HCT116 (cell line): ENCODE data around the gene NFX1. TPM values are rescaled to one million over a fixed set of nuclear protein-coding genes. Genes with fewer than 3 reads are reported as not detected.

Experiments used
- ATAC-seq: fragments of 200-7000 bp; cut with Tn5 transposase; 2 replicates; pipeline ENCODE4 v1.9.1; 2020; ENCODE audit warnings: mild to moderate bottlenecking, moderate library complexity
- BruUV-seq: library from RNA; stranded (reverse); fragments of 400-500 nt; replicated peaks from 2 replicates; lab custom pipeline; 2021; lab: Mats Ljungman, UMichigan
- CTCF ChIA-PET: fragments of 300-600 bp; sonication (Branson Sonifier 250); formaldehyde crosslinking; loops from one replicate; lab custom pipeline; 2021; ENCODE audit warnings: antibody characterized with exemption; lab: Charles Lee
- POLR2A ChIA-PET: fragments of 300-600, 350-600 bp; sonication (Branson Sonifier 250); formaldehyde crosslinking; loops from one replicate; lab custom pipeline; 2021; ENCODE audit warnings: antibody characterized with exemption; lab: Charles Lee
- RAD21 ChIA-PET, 2 experiments: fragments of 300-600 bp; sonication (Branson Sonifier 250); formaldehyde crosslinking; loops; one replicate each; lab custom pipeline; 2023; ENCODE audit warnings: low total read pairs in 2 of 2; ENCODE audit not compliant: uncharacterized antibody in 2 of 2, unreplicated experiment in 2 of 2, low non-redundant PET in 1 of 2; lab: Charles Lee
- DNase-seq: peaks from one replicate; pipeline ENCODE4 v3.0.0-alpha.2; 2010; ENCODE audit warnings: low read depth, low spot score
- H2AFZ ChIP-seq: fragments of 200-600 bp; shearing (Covaris generic), sonication (generic); 2 replicates; pipeline ENCODE4 v1.6.1; 2017; ENCODE audit warnings: low read depth, mixed run types, mixed read lengths, antibody characterized with exemption, low read length; ENCODE audit not compliant: poor library complexity, severe bottlenecking
- H3K27ac ChIP-seq: 2 replicates; pipeline ENCODE4 v1.5.1; 2012; ENCODE audit warnings: low read depth, low read length
- H3K27me3 ChIP-seq: fragments of 200-600 bp; sonication (generic); 2 replicates; pipeline ENCODE4 v1.6.1; 2016; ENCODE audit warnings: mixed run types, low read length, mixed read lengths; ENCODE audit not compliant: insufficient read depth
- H3K36me3 ChIP-seq, 2 experiments: fragments of 200-500 bp in 1 of 2; fragments of 200-600 bp in 1 of 2; sonication (Bioruptor generic) in 1 of 2; sonication (generic) in 1 of 2; 2 replicates each; pipeline versions ENCODE4 v1.5.1 to v1.6.1; 2014 to 2016; ENCODE audit warnings: low read length in 2 of 2, inconsistent platforms in 1 of 2, mixed read lengths in 1 of 2, mixed run types in 1 of 2; ENCODE audit not compliant: insufficient read depth in 2 of 2, control insufficient read depth in 1 of 2
- H3K4me1 ChIP-seq, 2 experiments: fragments of 200-600 bp in 1 of 2; sonication (generic) in 1 of 2; 2 replicates each; pipeline versions ENCODE4 v1.5.1 to v1.6.1; 2012 to 2017; ENCODE audit warnings: low read length in 2 of 2, inconsistent platforms in 1 of 2, mild to moderate bottlenecking in 1 of 2, mixed read lengths in 1 of 2, mixed run types in 1 of 2, moderate library complexity in 1 of 2; ENCODE audit not compliant: insufficient read depth in 2 of 2, control insufficient read depth in 1 of 2
- H3K4me2 ChIP-seq: fragments of 200-600 bp; sonication (generic); 2 replicates; pipeline ENCODE4 v1.6.1; 2017; ENCODE audit warnings: mixed run types, low read length, mixed read lengths
- H3K4me3 ChIP-seq, 2 experiments: fragments of 200-600 bp in 1 of 2; sonication (generic) in 1 of 2; replicated peaks in 1 of 2; 2 replicates each; pipeline ENCODE4 v1.5.1; 2011 to 2016; ENCODE audit warnings: low read length in 2 of 2, control low read depth in 1 of 2, low read depth in 1 of 2, mild to moderate bottlenecking in 1 of 2, mixed read lengths in 1 of 2, mixed run types in 1 of 2
- H3K79me2 ChIP-seq: fragments of 200-600 bp; sonication (generic); 2 replicates; pipeline ENCODE4 v1.6.1; 2017; ENCODE audit warnings: mild to moderate bottlenecking, mixed run types, low read length, moderate library complexity, mixed read lengths; ENCODE audit not compliant: insufficient read depth
- H3K9ac ChIP-seq: fragments of 200-600 bp; sonication (generic); 2 replicates; pipeline ENCODE4 v1.6.1; 2016; ENCODE audit warnings: low read length, mixed read lengths
- H3K9me2 ChIP-seq: fragments of 200-600 bp; sonication (generic), shearing (Covaris generic); 2 replicates; pipeline ENCODE4 v1.6.1; 2017; ENCODE audit warnings: mixed run types, mild to moderate bottlenecking, moderate library complexity; ENCODE audit not compliant: insufficient read depth
- H3K9me3 ChIP-seq, 2 experiments: fragments of 200-500 bp in 1 of 2; fragments of 200-600 bp in 1 of 2; sonication (Bioruptor generic) in 1 of 2; sonication (generic) in 1 of 2; 2 replicates each; pipeline ENCODE4 v1.6.1; 2014 to 2017; ENCODE audit warnings: low read length in 2 of 2, mixed read lengths in 2 of 2, inconsistent platforms in 1 of 2, low read depth in 1 of 2, mild to moderate bottlenecking in 1 of 2, mixed run types in 1 of 2, moderate library complexity in 1 of 2; ENCODE audit not compliant: control insufficient read depth in 1 of 2, insufficient read depth in 1 of 2
- H4K20me1 ChIP-seq: fragments of 200-600 bp; sonication (generic), shearing (Covaris generic); 2 replicates; pipeline ENCODE4 v1.6.1; 2017; ENCODE audit warnings: mixed run types, mild to moderate bottlenecking, moderate library complexity; ENCODE audit not compliant: insufficient read depth
- CEBPB ChIP-seq: IDR thresholded peaks from 2 replicates; pipeline ENCODE4 v1.6.1; 2012; ENCODE audit warnings: low read depth
- FOSL1 ChIP-seq: IDR thresholded peaks from 2 replicates; pipeline ENCODE4 v1.6.1; 2012; ENCODE audit warnings: low read depth
- POLR2A ChIP-seq: IDR thresholded peaks from 2 replicates; pipeline ENCODE4 v1.7.0; 2011; ENCODE audit warnings: borderline replicate concordance; ENCODE audit not compliant: insufficient read depth, insufficient read length; ENCODE audit errors: extremely low read depth
- POLR2AphosphoS5 ChIP-seq: IDR thresholded peaks from 2 replicates; pipeline ENCODE4 v1.6.1; 2011; ENCODE audit warnings: mild to moderate bottlenecking, low read depth, low read length, moderate library complexity
- SP1 ChIP-seq: IDR thresholded peaks from 2 replicates; pipeline ENCODE4 v1.6.1; 2012; ENCODE audit warnings: low read depth
- SRF ChIP-seq: IDR thresholded peaks from 2 replicates; pipeline ENCODE4 v1.6.1; 2012; ENCODE audit warnings: low read depth
- TCF7L2 ChIP-seq: IDR thresholded peaks from 2 replicates; pipeline ENCODE4 v1.7.0; 2011; ENCODE audit warnings: borderline replicate concordance, inconsistent platforms; ENCODE audit not compliant: insufficient read depth, insufficient read length; ENCODE audit errors: extremely low read depth
- YY1 ChIP-seq: IDR thresholded peaks from 2 replicates; pipeline ENCODE4 v1.6.1; 2011; ENCODE audit warnings: low read length, low read depth, moderate library complexity, mild to moderate bottlenecking; ENCODE audit not compliant: insufficient replicate concordance; ENCODE audit errors: extremely low read depth
- ZFX ChIP-seq: fragments of 450-650 bp; IDR thresholded peaks from 2 replicates; pipeline ENCODE4 v1.6.1; 2017
- ZNF274 ChIP-seq: fragments of 200-500 bp; sonication (Bioruptor generic); IDR thresholded peaks from 2 replicates; pipeline ENCODE4 v1.6.1; 2014; ENCODE audit warnings: mild to moderate bottlenecking, low read depth, low read length, inconsistent platforms
- intact Hi-C: fragments of 100-400 bp; cut with micrococcal nuclease; formaldehyde crosslinking; loops from 2 replicates; pipeline ENCODE4 v1.10.0; 2022
- total RNA-seq: library from RNA; stranded (reverse); gene quantifications from one replicate; pipeline ENCODE4 v1.2.1, GENCODE V29; 2021; ENCODE audit not compliant: unreplicated experiment
- TF ChIP-seq, protein P1 (sequence below): IDR thresholded peaks from 2 replicates; pipeline ENCODE4 v1.6.1; 2011; ENCODE audit warnings: mild to moderate bottlenecking, low read length, moderate library complexity; ENCODE audit not compliant: insufficient replicate concordance; ENCODE audit errors: extremely low read depth
- TF ChIP-seq, protein P2 (sequence below): IDR thresholded peaks from 2 replicates; pipeline ENCODE4 v1.6.1; 2012; ENCODE audit warnings: low read depth
- TF ChIP-seq, protein P3 (sequence below): IDR thresholded peaks from 2 replicates; pipeline ENCODE4 v1.6.1; 2012
- TF ChIP-seq, protein P4 (sequence below): IDR thresholded peaks from 2 replicates; pipeline ENCODE4 v1.6.1; 2012

Gene NFX1
- total RNA-seq, 1 experiment from 2014 or later, result 31.7 TPM

DNA sequence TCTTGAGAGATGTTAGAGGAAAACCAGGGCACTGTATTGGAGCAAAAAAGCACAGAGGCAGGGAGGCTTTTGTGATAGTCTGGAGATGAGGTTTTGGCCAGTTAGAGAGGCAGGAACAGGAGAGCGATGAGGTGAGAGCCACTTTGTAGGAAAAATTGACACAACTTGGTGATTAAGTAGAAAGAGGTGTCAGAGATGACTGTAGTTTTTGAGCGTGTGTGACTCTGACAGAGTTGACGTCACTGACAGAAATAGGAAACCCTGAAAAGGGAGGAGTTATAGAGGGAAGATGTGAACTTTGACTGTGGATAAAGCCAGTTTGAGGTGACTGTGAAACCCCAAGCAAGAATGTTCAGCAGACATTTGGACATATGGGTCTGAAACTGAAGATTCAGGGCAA, 15.7 kb downstream of the NFX1 start:
- Histone ChIP-seq H2AFZ (no peak overlapping the region), H3K4me2 (no peak overlapping the region), H3K9ac (no peak overlapping the region), H3K9me3 (no peaks in the 10 kb centered on the region), H3K79me2 (peaks cover 52% of the 10 kb centered on the region), H3K36me3 (peaks cover 73 to 78% of the 10 kb centered on the region in 2 experiments), H3K27me3 (no peaks in the 10 kb centered on the region), H4K20me1 (no peaks in the 10 kb centered on the region), H3K4me3 (no peak overlapping the region), H3K27ac (no peak overlapping the region), H3K9me2 (no peaks in the 10 kb centered on the region), H3K4me1 (no peaks in the 10 kb centered on the region)
- RAD21 ChIA-PET, result no interaction called here
- no TSS peak for BruUV-seq
- no peak for DNase-seq
- POLR2A ChIA-PET, result no interaction called here
- no peak for ATAC-seq
- intact Hi-C loops, result no loop called here
- no peak for TF ChIP-seq SRF
- TF ChIP-seq, protein P1, sequence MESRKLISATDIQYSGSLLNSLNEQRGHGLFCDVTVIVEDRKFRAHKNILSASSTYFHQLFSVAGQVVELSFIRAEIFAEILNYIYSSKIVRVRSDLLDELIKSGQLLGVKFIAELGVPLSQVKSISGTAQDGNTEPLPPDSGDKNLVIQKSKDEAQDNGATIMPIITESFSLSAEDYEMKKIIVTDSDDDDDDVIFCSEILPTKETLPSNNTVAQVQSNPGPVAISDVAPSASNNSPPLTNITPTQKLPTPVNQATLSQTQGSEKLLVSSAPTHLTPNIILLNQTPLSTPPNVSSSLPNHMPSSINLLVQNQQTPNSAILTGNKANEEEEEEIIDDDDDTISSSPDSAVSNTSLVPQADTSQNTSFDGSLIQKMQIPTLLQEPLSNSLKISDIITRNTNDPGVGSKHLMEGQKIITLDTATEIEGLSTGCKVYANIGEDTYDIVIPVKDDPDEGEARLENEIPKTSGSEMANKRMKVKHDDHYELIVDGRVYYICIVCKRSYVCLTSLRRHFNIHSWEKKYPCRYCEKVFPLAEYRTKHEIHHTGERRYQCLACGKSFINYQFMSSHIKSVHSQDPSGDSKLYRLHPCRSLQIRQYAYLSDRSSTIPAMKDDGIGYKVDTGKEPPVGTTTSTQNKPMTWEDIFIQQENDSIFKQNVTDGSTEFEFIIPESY, result no peak
- no peak for TF ChIP-seq TCF7L2
- no peak for TF ChIP-seq POLR2AphosphoS5
- no peak for TF ChIP-seq FOSL1
- TF ChIP-seq SP1, result no peak
- TF ChIP-seq YY1, result no peak
- no peak for TF ChIP-seq CEBPB
- no peak for TF ChIP-seq POLR2A
- TF ChIP-seq, protein P2, sequence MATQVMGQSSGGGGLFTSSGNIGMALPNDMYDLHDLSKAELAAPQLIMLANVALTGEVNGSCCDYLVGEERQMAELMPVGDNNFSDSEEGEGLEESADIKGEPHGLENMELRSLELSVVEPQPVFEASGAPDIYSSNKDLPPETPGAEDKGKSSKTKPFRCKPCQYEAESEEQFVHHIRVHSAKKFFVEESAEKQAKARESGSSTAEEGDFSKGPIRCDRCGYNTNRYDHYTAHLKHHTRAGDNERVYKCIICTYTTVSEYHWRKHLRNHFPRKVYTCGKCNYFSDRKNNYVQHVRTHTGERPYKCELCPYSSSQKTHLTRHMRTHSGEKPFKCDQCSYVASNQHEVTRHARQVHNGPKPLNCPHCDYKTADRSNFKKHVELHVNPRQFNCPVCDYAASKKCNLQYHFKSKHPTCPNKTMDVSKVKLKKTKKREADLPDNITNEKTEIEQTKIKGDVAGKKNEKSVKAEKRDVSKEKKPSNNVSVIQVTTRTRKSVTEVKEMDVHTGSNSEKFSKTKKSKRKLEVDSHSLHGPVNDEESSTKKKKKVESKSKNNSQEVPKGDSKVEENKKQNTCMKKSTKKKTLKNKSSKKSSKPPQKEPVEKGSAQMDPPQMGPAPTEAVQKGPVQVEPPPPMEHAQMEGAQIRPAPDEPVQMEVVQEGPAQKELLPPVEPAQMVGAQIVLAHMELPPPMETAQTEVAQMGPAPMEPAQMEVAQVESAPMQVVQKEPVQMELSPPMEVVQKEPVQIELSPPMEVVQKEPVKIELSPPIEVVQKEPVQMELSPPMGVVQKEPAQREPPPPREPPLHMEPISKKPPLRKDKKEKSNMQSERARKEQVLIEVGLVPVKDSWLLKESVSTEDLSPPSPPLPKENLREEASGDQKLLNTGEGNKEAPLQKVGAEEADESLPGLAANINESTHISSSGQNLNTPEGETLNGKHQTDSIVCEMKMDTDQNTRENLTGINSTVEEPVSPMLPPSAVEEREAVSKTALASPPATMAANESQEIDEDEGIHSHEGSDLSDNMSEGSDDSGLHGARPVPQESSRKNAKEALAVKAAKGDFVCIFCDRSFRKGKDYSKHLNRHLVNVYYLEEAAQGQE, result no peak
- TF ChIP-seq ZNF274, result no peak
- TF ChIP-seq, protein P3, sequence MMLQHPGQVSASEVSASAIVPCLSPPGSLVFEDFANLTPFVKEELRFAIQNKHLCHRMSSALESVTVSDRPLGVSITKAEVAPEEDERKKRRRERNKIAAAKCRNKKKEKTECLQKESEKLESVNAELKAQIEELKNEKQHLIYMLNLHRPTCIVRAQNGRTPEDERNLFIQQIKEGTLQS, result no peak
- TF ChIP-seq, protein P4, sequence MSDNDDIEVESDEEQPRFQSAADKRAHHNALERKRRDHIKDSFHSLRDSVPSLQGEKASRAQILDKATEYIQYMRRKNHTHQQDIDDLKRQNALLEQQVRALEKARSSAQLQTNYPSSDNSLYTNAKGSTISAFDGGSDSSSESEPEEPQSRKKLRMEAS, result no peak
- no peak for TF ChIP-seq ZFX
- CTCF ChIA-PET, result no interaction called here
